Keratinocyte (primary cell): Measurements from ENCODE around the gene FAM90A26.

Experiments
- CTCF ChIP-seq, 3 experiments: IDR thresholded peaks in 1 of 3; conservative IDR thresholded peaks in 1 of 3; optimal IDR thresholded peaks in 1 of 3; 2 replicates in 2 of 3; 3 replicates in 1 of 3; pipeline versions ENCODE3 to v1.5.1; 2011; ENCODE audit warnings: low read length in 3 of 3, mild to moderate bottlenecking in 3 of 3, moderate library complexity in 2 of 3, control low read depth in 1 of 3, inconsistent platforms in 1 of 3; ENCODE audit not compliant: insufficient read depth in 2 of 3; ENCODE audit errors: extremely low read depth in 1 of 3
- EZH2 ChIP-seq: IDR thresholded peaks from one replicate; pipeline ENCODE4 v1.6.1; 2012; ENCODE audit warnings: inconsistent platforms, mild to moderate bottlenecking, low read length, moderate library complexity

- TF ChIP-seq CTCF (optimal IDR thresholded peaks at IDR 0.05 in 1 of 3, IDR thresholded peaks at IDR 0.05 in 1 of 3, conservative IDR thresholded peaks at IDR 0.05 in 1 of 3; ENCODE audit: extremely low read depth in 1 of 3, insufficient read depth in 2 of 3, low read length in 3 of 3), result no peak
- TF ChIP-seq EZH2, result no peak
Measured at GRCh38 chr4:9143421-9144080, 26.7 kb upstream of the FAM90A26 start.
